Liver (tissue), 3 donors: ENCODE results near the gene UBA7.

ENCODE experiments used
- CTCF ChIP-seq: fragments of 150-350 bp; IDR thresholded peaks from 2 replicates; pipeline ENCODE4 v1.5.1; 2017; ENCODE audit warnings: improper control_type of control experiment, low read depth, low read length; ENCODE audit not compliant: missing input control
- FOXA1 ChIP-seq: IDR thresholded peaks from 2 replicates; pipeline ENCODE4 v1.6.1; 2016; ENCODE audit warnings: antibody characterized with exemption
- GABPA ChIP-seq, 2 donors: IDR thresholded peaks in 1 of 2; conservative IDR thresholded peaks in 1 of 2; 2 replicates each; pipeline ENCODE4 v1.6.1; 2016; ENCODE audit warnings: antibody characterized with exemption in 2 of 2, mild to moderate bottlenecking in 1 of 2, moderate library complexity in 1 of 2
- HNF4G ChIP-seq: IDR thresholded peaks from 2 replicates; pipeline ENCODE4 v1.6.1; 2016; ENCODE audit warnings: antibody characterized with exemption
- JUND ChIP-seq, 2 donors: IDR thresholded peaks; 2 replicates each; pipeline ENCODE4 v1.6.1; 2016; ENCODE audit warnings: antibody characterized with exemption in 2 of 2
- MAX ChIP-seq: IDR thresholded peaks from 2 replicates; pipeline ENCODE4 v1.6.1; 2016; ENCODE audit warnings: antibody characterized with exemption
- RAD21 ChIP-seq, 2 donors: IDR thresholded peaks; 2 replicates each; pipeline ENCODE4 v1.6.1; 2016; ENCODE audit warnings: antibody characterized with exemption in 2 of 2, mild to moderate bottlenecking in 2 of 2
- REST ChIP-seq: IDR thresholded peaks from 2 replicates; pipeline ENCODE4 v1.6.1; 2016; ENCODE audit warnings: antibody characterized with exemption, mild to moderate bottlenecking
- SP1 ChIP-seq: IDR thresholded peaks from 2 replicates; pipeline ENCODE4 v1.6.1; 2018; ENCODE audit warnings: antibody characterized with exemption, mild to moderate bottlenecking
- TAF1 ChIP-seq: conservative IDR thresholded peaks from 2 replicates; pipeline ENCODE4 v1.6.1; 2016; ENCODE audit warnings: antibody characterized with exemption, mild to moderate bottlenecking
- donor health status: healthy.
- donor health status: healthy.

- TF ChIP-seq GABPA (IDR thresholded peaks at IDR 0.05 in 1 of 2, conservative IDR thresholded peaks at IDR 0.05 in 1 of 2) (no peak), CTCF (no peak), JUND (IDR thresholded peaks at IDR 0.05) (no peak), RAD21 (IDR thresholded peaks at IDR 0.05) (no peak), FOXA1 (no peak), TAF1 (no peak), MAX (no peak), HNF4G (no peak), REST (no peak), SP1 (no peak)
These were observed 33.4 kb downstream of the UBA7 start for GRCh38 chr3:49780080-49780974.
